HG03342 (cell line): ENCODE data around the gene FAF2.

Source experiments
- ATAC-seq: cut with Tn5 transposase; IDR thresholded peaks from one replicate; pipeline ENCODE4 v1.9.1; 2021; ENCODE audit warnings: mild to moderate bottlenecking, moderate library complexity; ENCODE audit not compliant: unreplicated experiment

FAF2 gene

GRCh38 chr5:176500511-176500910 lies 52.3 kb downstream of the FAF2 start:
- ATAC-seq = no peak

GRCh38 chr5:176501333-176501732 lies 53.1 kb downstream of the FAF2 start:
- no peak for ATAC-seq

DNA sequence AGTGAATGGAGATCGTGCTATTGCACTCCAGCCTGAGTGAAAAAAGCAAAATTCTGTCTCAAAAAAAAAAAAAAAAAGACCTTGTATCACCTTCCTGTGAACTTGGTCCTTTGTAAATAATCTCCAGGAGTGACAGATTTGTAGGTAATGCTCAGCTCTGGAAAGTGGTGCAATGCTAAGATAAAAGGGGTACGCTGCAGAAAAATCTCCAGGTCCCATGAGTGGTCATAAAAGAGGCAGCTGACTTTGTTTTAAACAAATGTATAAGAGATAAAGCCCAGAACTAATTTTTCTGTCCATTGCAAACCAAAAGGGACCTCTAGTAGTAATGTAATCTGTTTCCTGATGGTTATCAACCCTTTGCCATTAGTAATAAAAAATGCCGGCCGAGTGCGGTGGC lies 55.3 kb downstream of the FAF2 start:
- no peak for ATAC-seq

GRCh38 chr5:176507911-176508310 lies 59.7 kb downstream of the FAF2 start:
- no peak for ATAC-seq

GRCh38 chr5:176508603-176509002 lies 60.4 kb downstream of the FAF2 start:
- ATAC-seq = no peak

DNA sequence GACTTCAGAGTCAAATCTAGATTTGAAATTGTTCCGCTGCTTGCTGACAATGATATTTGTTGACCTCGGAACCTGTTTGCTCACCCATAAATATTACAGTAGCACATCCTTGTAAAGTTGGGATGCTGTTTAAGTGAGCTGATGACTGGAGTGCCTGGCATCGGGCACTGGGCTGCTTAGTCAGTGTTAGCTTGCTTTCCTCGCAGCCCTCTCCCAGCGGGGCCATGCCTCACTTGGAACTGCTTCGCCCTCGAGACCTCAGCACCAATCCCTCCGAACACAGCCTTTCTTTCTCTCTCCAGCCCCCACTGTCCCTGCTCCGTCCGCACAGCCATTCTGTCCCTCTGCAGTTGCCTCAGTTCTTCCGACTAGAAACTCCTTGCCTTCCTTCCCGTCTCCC lies 65.6 kb downstream of the FAF2 start:
- no peak for ATAC-seq

GRCh38 chr5:176514244-176514950 lies 66.2 kb downstream of the FAF2 start:
- ATAC-seq = no peak

DNA sequence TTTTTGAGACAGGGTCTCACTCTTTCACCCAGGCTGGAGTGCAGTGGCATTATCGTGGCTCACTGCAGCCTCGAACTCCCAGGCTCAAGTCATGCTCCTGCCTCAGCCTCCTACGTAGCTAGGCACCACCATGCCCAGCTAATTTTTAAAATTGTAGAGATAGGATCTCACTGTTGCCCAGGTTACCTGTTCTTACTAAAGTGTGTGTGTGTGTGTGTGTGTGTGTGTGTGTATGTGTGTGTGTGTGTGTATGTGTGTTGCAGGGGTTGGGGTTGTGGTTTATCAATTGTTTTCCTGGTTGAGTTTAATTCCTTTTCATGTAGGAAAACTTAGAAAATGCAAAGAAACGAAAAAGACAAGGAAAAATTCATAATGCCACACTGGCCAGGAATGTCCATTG lies 67.2 kb downstream of the FAF2 start:
- no peak for ATAC-seq

DNA sequence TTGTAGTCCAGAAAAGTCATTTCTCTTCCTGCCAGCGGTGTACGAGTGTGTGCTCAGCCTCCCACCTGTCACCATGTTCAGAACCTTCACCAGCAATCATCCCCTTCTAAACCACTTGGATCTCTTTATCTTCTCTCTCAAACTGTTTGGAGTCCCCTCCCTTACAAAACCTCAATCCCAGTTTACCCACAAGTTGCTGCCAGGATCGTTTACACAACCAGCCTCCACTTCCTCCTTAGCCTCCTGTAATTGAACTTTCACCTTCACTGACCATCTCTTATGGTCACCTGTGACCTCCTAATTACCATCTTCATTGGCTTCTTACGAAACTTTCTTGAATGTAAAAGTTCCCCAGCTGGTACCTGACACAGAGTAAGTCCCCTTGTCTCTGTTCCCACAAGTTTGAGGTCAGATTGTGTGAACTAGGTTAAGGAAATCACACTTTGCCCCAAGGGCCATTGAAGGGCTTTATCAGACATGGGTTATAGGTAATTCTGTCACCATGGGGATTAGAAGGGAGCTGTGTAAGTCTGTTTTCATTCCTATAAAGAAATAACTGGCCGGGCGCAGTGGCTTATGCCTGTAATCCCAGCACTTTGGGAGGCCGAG lies 69.0 kb downstream of the FAF2 start:
- no peak for ATAC-seq

DNA sequence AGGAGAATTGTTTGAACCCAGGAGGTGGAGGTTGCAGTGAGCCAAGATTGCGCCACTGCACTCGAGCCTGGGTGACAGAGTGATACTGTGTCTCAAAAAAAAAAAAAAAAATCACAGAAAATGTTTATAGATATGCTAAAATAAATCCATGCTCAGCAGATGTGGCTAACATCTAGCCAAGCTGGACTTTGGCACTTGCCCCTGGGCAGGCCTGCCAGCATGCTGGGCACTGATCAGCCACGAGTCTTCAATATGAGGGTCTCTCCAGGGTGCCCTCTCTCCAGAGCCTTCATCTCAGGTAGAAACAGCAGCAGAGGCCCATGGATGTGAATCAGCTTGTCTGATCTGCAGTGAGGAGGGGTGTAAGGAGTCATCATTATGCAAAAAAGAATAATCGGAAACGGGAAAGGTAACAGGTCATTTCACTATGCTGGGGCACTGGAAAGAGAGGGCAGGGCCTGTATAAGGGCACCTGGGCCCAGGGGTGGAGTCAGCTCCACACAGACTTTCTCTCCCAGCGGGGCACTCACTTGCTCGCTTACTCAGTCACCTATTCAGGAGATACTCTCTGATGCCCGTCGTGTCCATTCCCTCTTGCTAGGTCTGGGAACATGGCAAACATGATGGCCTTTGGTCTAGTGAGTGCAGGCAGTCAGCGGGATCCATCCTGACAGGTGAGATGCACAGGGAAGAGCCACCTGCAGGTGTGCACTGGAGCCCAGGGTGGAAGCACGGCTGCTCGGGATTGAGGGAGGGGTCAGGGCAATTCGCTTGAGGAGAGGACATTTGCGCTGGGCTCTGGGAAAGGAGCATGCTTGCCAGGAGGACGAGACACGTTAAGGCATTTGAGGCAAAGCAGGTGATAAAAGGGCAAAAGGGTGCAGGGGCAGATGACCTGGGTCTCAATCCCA lies 71.9 kb downstream of the FAF2 start:
- no peak for ATAC-seq

GRCh38 chr5:176521286-176521685 lies 73.1 kb downstream of the FAF2 start:
- no peak for ATAC-seq

GRCh38 chr5:176521699-176522263 lies 73.6 kb downstream of the FAF2 start:
- ATAC-seq = no peak

- ATAC-seq = no peak
Measured at GRCh38 chr5:176524138-176524537, 76.0 kb downstream of the FAF2 start.

DNA sequence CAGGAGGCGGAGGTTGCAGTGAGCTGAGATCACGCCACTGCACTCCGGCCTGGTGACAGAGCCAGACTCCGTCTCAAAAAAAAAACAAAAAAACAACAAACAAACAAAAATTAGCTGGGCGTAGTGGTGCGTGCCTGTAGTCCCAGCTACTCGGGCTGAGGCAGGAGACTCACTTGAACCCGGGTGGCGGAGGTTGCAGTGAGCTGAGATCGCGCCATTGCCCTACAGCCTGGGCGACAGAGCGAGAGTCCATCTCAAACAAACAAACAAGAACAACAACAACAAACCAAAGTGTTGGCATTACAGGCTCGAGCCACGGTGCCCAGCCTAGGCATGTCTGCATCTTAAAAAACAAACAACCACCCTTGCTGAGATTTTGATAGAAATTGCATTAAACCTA lies 76.8 kb downstream of the FAF2 start:
- ATAC-seq = no peak

GRCh38 chr5:176525677-176526076 lies 77.5 kb downstream of the FAF2 start:
- ATAC-seq = no peak

GRCh38 chr5:176526462-176526861 lies 78.3 kb downstream of the FAF2 start:
- ATAC-seq = no peak

DNA sequence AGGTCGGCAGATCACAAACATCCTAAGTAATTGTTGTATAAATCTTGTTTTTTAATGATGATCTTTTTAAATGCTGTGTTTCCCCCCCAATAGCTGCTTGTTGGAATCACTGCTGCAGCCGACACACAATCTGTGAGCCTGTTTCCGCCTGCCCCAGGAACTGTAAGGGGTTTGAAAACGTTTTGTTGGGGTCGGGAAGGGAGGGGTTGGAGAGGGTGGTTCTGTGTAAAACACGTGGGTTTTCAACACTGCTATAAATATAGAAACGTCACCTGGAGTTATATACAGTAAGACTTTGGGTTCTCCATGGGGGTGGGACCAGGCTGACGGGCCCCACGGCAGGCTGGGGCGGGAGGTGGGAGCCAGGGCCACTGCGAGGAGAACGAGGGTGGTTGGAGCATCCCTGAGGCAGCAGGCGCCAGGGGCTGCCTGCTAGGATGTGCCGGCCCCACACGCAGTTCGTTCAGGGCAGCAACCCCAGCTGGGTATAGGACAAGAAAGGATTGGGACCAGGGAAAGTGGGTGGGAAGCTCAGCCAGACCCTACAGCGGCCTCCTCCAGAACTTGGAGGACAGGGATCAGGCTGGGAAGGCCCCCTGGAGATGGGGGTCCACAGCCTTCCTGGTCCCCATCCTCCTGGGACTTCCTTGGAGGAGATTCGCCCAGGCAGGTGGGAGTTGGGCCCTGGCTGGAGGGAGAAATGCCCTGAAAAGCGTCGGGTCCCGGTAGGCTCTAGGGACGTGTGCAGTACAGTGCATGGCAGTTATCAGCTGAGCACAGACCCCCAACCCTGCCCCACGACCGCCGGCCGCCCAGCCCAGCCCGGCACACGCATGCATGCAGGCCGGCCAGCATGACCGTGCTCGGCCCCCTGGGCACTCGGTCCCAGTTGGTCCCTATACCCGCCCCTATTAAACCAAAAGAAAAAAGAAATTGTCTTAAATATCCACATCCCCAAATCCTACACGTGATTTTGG lies 79.3 kb downstream of the FAF2 start:
- ATAC-seq = no peak

- ATAC-seq = no peak
Measured at GRCh38 chr5:176528301-176528700, 80.1 kb downstream of the FAF2 start.

DNA sequence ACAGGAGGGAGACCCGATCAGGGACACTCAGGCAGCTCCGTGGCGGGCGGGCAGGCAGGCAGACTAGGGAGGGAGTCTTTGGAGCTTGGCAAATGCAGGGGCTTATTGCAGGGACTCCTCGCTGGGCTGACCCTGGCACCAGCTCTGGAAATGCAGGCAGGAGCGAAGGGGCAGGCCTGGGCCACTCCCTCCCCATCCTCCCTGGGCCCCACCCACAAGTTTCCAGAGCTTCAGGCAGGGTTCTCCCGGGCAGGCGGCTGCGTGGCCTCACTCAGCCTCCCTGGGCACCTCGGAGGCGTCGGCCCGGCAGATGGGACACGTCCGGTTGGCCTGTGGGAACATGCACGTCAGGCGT lies 80.6 kb downstream of the FAF2 start:
- no peak for ATAC-seq

- ATAC-seq = no peak
Measured at GRCh38 chr5:176529116-176529740, 81.0 kb downstream of the FAF2 start.
